ENCODE data around the gene MEF2A.

The MEF2A gene

DNA sequence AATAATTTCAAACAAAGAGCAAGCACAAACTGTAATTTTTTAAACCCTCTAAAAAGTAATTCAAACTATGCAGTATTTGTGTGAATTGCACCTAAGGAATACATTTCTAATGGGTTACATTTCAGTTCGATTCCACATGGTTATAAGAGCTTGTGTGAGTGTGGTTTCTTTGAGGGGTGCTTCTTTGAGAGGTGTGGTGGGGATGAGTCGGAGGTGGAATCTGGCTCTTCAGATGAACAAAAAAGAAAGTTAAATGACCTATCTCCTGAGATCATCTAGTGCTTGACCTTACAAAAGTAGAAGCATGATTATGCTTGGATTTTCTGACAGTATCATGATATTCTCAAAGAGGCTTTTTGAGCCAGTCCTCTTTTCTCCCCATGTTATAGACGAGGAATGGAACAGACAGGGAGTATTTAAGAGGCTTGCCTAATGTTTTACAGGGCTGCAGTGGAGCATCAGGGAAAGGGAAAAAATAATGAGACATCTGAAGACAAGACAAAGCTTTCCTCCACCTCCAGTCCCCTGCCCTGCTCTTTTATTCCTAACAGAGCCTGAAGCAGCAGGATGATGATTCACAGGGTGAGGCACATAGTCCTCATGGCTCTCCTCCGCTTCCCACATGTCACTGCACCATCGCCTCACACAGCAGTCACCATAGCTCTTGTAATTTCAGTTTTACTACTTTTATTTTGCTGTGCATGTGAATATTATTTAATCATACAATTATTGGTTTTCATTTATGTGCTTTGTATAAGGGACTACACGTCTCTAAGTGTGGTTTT is 85.4 kb downstream of the MEF2A start:
- TF ChIP-seq POLR2AphosphoS5 (IDR thresholded peaks at IDR 0.05; ENCODE audit: low read depth, low read length) (no peak), TAF1 (IDR thresholded peaks at IDR 0.05; ENCODE audit: borderline replicate concordance, insufficient read depth, low read length) (no peak), SIN3A (IDR thresholded peaks at IDR 0.05; ENCODE audit: borderline replicate concordance, insufficient read depth, low read length) (no peak), FOXP2 (optimal IDR thresholded peaks at IDR 0.05; ENCODE audit: borderline replicate concordance, extremely low read depth, extremely low read length, insufficient read depth) (no peak)
- TF ChIP-seq, protein P1, sequence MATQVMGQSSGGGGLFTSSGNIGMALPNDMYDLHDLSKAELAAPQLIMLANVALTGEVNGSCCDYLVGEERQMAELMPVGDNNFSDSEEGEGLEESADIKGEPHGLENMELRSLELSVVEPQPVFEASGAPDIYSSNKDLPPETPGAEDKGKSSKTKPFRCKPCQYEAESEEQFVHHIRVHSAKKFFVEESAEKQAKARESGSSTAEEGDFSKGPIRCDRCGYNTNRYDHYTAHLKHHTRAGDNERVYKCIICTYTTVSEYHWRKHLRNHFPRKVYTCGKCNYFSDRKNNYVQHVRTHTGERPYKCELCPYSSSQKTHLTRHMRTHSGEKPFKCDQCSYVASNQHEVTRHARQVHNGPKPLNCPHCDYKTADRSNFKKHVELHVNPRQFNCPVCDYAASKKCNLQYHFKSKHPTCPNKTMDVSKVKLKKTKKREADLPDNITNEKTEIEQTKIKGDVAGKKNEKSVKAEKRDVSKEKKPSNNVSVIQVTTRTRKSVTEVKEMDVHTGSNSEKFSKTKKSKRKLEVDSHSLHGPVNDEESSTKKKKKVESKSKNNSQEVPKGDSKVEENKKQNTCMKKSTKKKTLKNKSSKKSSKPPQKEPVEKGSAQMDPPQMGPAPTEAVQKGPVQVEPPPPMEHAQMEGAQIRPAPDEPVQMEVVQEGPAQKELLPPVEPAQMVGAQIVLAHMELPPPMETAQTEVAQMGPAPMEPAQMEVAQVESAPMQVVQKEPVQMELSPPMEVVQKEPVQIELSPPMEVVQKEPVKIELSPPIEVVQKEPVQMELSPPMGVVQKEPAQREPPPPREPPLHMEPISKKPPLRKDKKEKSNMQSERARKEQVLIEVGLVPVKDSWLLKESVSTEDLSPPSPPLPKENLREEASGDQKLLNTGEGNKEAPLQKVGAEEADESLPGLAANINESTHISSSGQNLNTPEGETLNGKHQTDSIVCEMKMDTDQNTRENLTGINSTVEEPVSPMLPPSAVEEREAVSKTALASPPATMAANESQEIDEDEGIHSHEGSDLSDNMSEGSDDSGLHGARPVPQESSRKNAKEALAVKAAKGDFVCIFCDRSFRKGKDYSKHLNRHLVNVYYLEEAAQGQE (IDR thresholded peaks at IDR 0.05; ENCODE audit: insufficient read depth in 1 of 2, low read depth in 2 of 2, low read length in 2 of 2): no peak

DNA sequence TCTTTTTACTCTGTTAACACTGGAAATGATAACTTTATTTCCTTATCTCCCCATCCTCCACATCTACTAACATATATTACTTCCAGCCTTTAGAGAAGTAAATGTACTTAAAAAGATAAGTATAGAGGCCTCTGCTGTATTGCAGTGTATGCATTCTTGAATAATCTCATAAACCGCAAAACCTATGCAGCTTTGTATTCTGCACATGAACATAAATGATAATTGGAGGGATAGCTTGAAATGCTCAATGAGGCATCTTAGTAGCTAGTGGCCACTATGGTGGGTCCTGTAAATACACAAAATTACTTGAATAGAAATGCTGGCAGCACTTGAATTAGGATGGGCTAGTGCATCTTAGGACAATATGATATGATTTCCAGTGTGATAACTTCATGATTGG is 90.4 kb downstream of the MEF2A start:
- no peak for TF ChIP-seq FOXP2 (optimal IDR thresholded peaks at IDR 0.05; ENCODE audit: borderline replicate concordance, extremely low read depth, extremely low read length, insufficient read depth)
- TF ChIP-seq, protein P1 (IDR thresholded peaks at IDR 0.05; ENCODE audit: insufficient read depth in 1 of 2, low read depth in 2 of 2, low read length in 2 of 2): no peak
- no peak for TF ChIP-seq SIN3A (IDR thresholded peaks at IDR 0.05; ENCODE audit: borderline replicate concordance, insufficient read depth, low read length)
- no peak for TF ChIP-seq TAF1 (IDR thresholded peaks at IDR 0.05; ENCODE audit: borderline replicate concordance, insufficient read depth, low read length)
- TF ChIP-seq POLR2AphosphoS5 (IDR thresholded peaks at IDR 0.05; ENCODE audit: low read depth, low read length): no peak

DNA sequence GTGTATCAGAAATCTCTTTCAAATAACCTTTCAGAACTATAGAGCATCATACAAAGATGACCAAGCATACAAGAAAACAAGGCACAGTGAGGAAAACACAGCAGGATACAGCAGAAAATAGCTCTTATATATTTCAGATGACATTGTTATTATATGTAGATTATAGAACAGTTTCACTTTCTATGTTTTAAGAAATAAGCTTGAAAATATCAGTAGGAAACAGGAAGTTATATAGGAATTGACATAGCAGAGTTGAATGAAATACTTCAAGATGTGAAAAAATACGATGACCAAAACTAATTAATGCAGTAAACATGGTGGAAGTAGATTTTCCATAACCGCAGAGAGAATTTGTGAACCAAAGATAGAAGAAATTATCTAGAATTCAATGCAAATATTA is 92.2 kb downstream of the MEF2A start:
- TF ChIP-seq TAF1 (IDR thresholded peaks at IDR 0.05; ENCODE audit: borderline replicate concordance, insufficient read depth, low read length): no peak

DNA sequence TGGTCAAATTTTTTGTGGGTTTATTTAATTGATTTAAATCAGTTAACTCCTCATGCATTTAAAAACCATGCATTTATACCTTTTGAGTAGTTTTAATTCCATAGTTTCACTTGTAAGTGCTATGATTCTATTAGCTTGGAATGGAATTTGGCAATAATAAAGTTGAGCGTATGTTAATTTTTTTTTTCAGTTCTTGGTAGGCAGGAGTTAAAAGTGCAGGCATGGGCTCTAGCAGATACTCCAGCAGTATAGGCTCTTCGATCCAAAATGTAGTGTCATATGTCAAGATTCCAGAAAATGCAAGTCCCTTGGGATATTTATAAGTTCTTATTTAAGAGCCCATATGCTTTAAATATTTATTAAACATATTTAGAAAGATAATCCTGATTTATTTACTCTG is 97.1 kb downstream of the MEF2A start:
- TF ChIP-seq FOXP2 (optimal IDR thresholded peaks at IDR 0.05; ENCODE audit: borderline replicate concordance, extremely low read depth, extremely low read length, insufficient read depth) (no peak), POLR2AphosphoS5 (IDR thresholded peaks at IDR 0.05; ENCODE audit: low read depth, low read length) (no peak), SIN3A (IDR thresholded peaks at IDR 0.05; ENCODE audit: borderline replicate concordance, insufficient read depth, low read length) (no peak), TAF1 (IDR thresholded peaks at IDR 0.05; ENCODE audit: borderline replicate concordance, insufficient read depth, low read length) (no peak)
- TF ChIP-seq, protein P1 (IDR thresholded peaks at IDR 0.05; ENCODE audit: insufficient read depth in 1 of 2, low read depth in 2 of 2, low read length in 2 of 2): no peak

DNA sequence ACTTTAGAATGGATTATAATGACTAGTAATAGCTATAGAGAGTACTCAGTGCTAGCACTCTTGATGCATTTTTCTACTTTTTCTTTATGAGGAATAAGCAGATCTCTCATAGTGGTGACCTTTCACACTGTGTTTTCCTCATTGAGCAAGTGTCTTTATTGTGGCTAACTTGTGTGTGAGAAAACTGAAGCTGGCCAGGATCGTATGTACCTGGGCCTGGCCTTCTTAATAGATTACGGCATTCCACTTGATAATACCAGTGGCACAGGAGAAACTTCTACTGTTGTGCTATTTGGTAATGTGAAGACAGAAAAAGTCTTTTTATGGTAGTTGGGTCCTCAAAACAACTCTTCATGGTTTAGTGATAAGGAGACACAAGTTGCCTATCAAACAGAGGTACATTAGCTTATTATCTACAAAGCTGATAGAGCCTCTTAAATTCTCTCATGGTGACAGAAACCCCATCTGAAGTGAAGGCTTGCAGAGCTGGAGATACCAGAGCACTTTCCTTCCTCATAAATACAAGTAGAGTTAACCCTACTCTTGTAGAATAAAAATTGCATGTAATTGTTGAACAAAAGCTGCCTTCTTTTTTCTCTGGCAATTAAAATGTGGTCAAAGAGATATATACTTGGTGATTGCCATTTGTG is 102.9 kb downstream of the MEF2A start:
- no peak for TF ChIP-seq TAF1 (IDR thresholded peaks at IDR 0.05; ENCODE audit: borderline replicate concordance, insufficient read depth, low read length)
- TF ChIP-seq, protein P1 (IDR thresholded peaks at IDR 0.05; ENCODE audit: insufficient read depth in 1 of 2, low read depth in 2 of 2, low read length in 2 of 2): no peak
- TF ChIP-seq SIN3A (IDR thresholded peaks at IDR 0.05; ENCODE audit: borderline replicate concordance, insufficient read depth, low read length): no peak
- TF ChIP-seq FOXP2 (optimal IDR thresholded peaks at IDR 0.05; ENCODE audit: borderline replicate concordance, extremely low read depth, extremely low read length, insufficient read depth): no peak
- TF ChIP-seq POLR2AphosphoS5 (IDR thresholded peaks at IDR 0.05; ENCODE audit: low read depth, low read length): no peak
